HL-60 (cell line): ENCODE data around the gene CASTOR1.

ENCODE experiments used
- CTCF ChIP-seq: IDR thresholded peaks from one replicate; pipeline ENCODE4 v1.5.1; 2011; ENCODE audit warnings: low read length, control low read depth, inconsistent platforms; ENCODE audit not compliant: insufficient read depth
- GABPA ChIP-seq: IDR thresholded peaks from 2 replicates; pipeline ENCODE4 v1.6.1; 2012; ENCODE audit warnings: low read depth

DNA sequence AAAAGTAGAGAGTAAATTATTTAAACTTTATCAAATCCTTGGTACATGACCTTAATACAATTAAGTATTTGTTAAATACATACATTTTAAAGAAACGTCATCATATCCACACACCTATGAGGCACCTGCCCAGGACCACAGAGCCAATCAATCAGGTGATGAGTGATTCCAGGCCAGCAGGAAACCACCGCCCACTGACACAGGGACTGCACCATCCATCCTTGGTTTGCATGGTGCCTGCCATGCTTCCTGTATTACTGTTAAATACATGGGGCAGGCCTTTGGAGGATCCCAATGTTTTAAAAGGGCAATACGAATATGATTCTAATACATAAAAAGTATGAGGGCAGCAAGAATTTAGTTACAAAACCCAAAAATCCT, 44.4 kb upstream of the CASTOR1 start:
- TF ChIP-seq CTCF (no peak), GABPA (no peak)
